Heart right ventricle (tissue), 16 donors: ENCODE results near the gene FAF1. TPM values are rescaled to one million over a fixed set of nuclear protein-coding genes. Genes with fewer than 3 reads are reported as not detected.

Experiments used
- ATAC-seq, 8 donors: fragments of 200-7000 bp; cut with Tn5 transposase; one replicate each; pipeline ENCODE4 v1.9.1; 2020; ENCODE audit warnings: mild to moderate bottlenecking in 8 of 8, moderate library complexity in 8 of 8, moderate number of reproducible peaks in 1 of 8
- DNase-seq, 2 donors: peaks; one replicate each; pipeline ENCODE4 v3.0.0-alpha.2; 2020
- H3K27ac ChIP-seq, 10 donors: fragments of 200-600 bp; sonication (generic) in 2 of 10; one replicate each; pipeline versions ENCODE4 v1.5.0 to v1.8.0; 2020 to 2022; ENCODE audit warnings: mild to moderate bottlenecking in 3 of 10
- H3K27me3 ChIP-seq, 7 donors: fragments of 200-600 bp; one replicate each; pipeline ENCODE4 v1.8.0; 2021 to 2022; ENCODE audit warnings: mild to moderate bottlenecking in 2 of 7
- H3K36me3 ChIP-seq, 9 donors: fragments of 200-600 bp; sonication (generic) in 1 of 9; one replicate each; pipeline versions ENCODE4 v1.5.0 to v1.8.0; 2020 to 2022; ENCODE audit warnings: mild to moderate bottlenecking in 2 of 9
- H3K4me1 ChIP-seq, 9 donors: fragments of 200-600 bp; sonication (generic) in 1 of 9; one replicate each; pipeline versions ENCODE4 v1.5.0 to v1.8.0; 2020 to 2022; ENCODE audit warnings: mild to moderate bottlenecking in 4 of 9
- H3K4me3 ChIP-seq, 10 donors: fragments of 200-600 bp; sonication (generic) in 2 of 10; one replicate each; pipeline versions ENCODE4 v1.5.0 to v1.8.0; 2020 to 2022; ENCODE audit warnings: mild to moderate bottlenecking in 7 of 10, moderate library complexity in 2 of 10
- H3K9me3 ChIP-seq, 11 donors: fragments of 200-600 bp in 10 of 11; sonication (generic) in 2 of 11; one replicate each; pipeline versions ENCODE4 v1.5.0 to v1.8.0; 2013 to 2022; ENCODE audit warnings: mild to moderate bottlenecking in 2 of 11, control low read depth in 1 of 11, moderate library complexity in 1 of 11
- CTCF ChIP-seq, 9 donors: fragments of 200-600 bp; sonication (generic) in 2 of 9; IDR thresholded peaks; one replicate each; pipeline versions ENCODE4 v1.5.0 to v1.8.0; 2021 to 2022; ENCODE audit warnings: antibody characterized with exemption in 9 of 9, mild to moderate bottlenecking in 5 of 9, moderate library complexity in 1 of 9
- WGBS, 2 donors: extraction: QIAGEN DNeasy Blood & Tissue Kit; methylation state at CpG; one replicate each; pipeline ENCODE4 v1.1.7; 2013; ENCODE audit warnings: inconsistent platforms in 1 of 2; 5-methylcytosine and 5-hydroxymethylcytosine counted together
- intact Hi-C, 10 donors: fragments of 100-400 bp; cut with DNase I; formaldehyde crosslinking; loops; one replicate each; pipeline versions ENCODE4 v1.11.1 to v1.14.2; 2022
- polyA plus RNA-seq, 2 donors: library from polyadenylated mRNA; stranded (reverse); fragments of 200-250 nt; gene quantifications; one replicate each; pipeline ENCODE4 v1.2.3, GENCODE V29; 2013
- total RNA-seq, 10 donors: library from RNA; stranded (reverse); fragmentation: NEBNext Ultra II Directional in 3 of 10; extraction: Animal tissue kit (Norgen Biotek cat#: 25700) in 3 of 10; gene quantifications; one replicate each; pipeline versions ENCODE4 v1.2.1 to v1.2.4, GENCODE V29; 2021 to 2023
- donor health status: Arrhythmogenic right ventricular cardiomyopathy.
- donor health status: ischemic (EF 13 %, LVEDD 7.1; RV severe dilation, severe dysfunction).
- donor health status: healthy with polysubstance abuse.
- donor health status: DM: no; HTN: yes; CAD: no.
- donor health status: DM: no; HTN: no; CAD: no.
- donor health status: ischemic (EF 25% LVEDD 6.9; RV normal size, moderate dysfunction).
- donor health status: ischemic (EF 25% LVEDD 5.7; RV mildly dilated, moderate dysfunction).
- donor health status: healthy.
- donor health status: DM: yes; HTN: yes; CAD: no.
- donor health status: Ischemic cardiomyopathy.
- donor health status: ischemic (EF 35%, LVEDD 5.7; RV mildly dilated, moderate dysfunction).
- donor health status: nonischemic (EF 11% LVEDD 7.7; RV severe dilation, severe dysfunction).
- donor health status: DM: yes; HTN: yes; CAD: no.
- donor health status: PGD.
- donor health status: ischemic (EF 29% LVEDD 5.4; RV normal size, mild dysfunction).
- donor health status: nonischemic (EF 23%, LVEDD 6.1; RV moderate dilation, normal function).

FAF1 gene
- total and polyA plus RNA-seq, 12 donors, result 30.9 to 102 (median 88.9) TPM

GRCh38 chr1:50707824-50708223 lies 252.2 kb downstream of the FAF1 start:
- TF ChIP-seq CTCF (IDR thresholded peaks at IDR 0.05), result no peak
- H3K27me3 ChIP-seq, result no peaks in the 10 kb centered on the region
- no peak overlapping the region for H3K27ac ChIP-seq
- no peak for ATAC-seq
- WGBS, 2 donors, result 97% methylated on average over 7 of the region's 7 CpGs
- peaks cover 0 to 5% (median 0%) of the 10 kb centered on the region in 9 donors for H3K4me1 ChIP-seq
- no peaks in the 10 kb centered on the region for H3K9me3 ChIP-seq
- H3K36me3 ChIP-seq, result no peaks in the 10 kb centered on the region
- H3K4me3 ChIP-seq, result no peak overlapping the region
- no peak for DNase-seq
- intact Hi-C loops, result loop anchor here in 5 of 10 donors (5.0 to 10.0 kb wide), 3 partner anchors 333 to 343 kb away; no protein-coding TSS in a partner anchor

- TF ChIP-seq CTCF (IDR thresholded peaks at IDR 0.05), result no peak
- DNase-seq (no peak), ATAC-seq (no peak)
- Histone ChIP-seq H3K4me3 (no peak overlapping the region), H3K4me1 (peaks cover 0 to 17% (median 7%) of the 10 kb centered on the region in 9 donors), H3K9me3 (no peaks in the 10 kb centered on the region), H3K36me3 (no peaks in the 10 kb centered on the region), H3K27me3 (no peaks in the 10 kb centered on the region), H3K27ac (no peak overlapping the region)
- intact Hi-C loops, result loop anchor here in 6 of 10 donors (2.0 to 10.0 kb wide), 4 partner anchors 331 to 341 kb away; no protein-coding TSS in a partner anchor
- WGBS, 2 donors, result 71 to 74% methylated on average over 2 of the region's 2 CpGs
These were observed 254.4 kb downstream of the FAF1 start for GRCh38 chr1:50705699-50706098.

GRCh38 chr1:50705041-50705440 lies 255.0 kb downstream of the FAF1 start:
- no peak for TF ChIP-seq CTCF (IDR thresholded peaks at IDR 0.05)
- Histone ChIP-seq H3K9me3 (no peaks in the 10 kb centered on the region), H3K4me1 (peaks cover 0 to 17% (median 7%) of the 10 kb centered on the region in 9 donors), H3K27me3 (no peaks in the 10 kb centered on the region), H3K36me3 (no peaks in the 10 kb centered on the region), H3K27ac (no peak overlapping the region), H3K4me3 (no peak overlapping the region)
- no peak for DNase-seq
- no peak for ATAC-seq
- WGBS, 2 donors, result 0 to 7% methylated on average over 1 of the region's 1 CpG
- intact Hi-C loops, result loop anchor here in 6 of 10 donors (2.0 to 10.0 kb wide), 4 partner anchors 330 to 340 kb away; no protein-coding TSS in a partner anchor

GRCh38 chr1:50704126-50704525 lies 255.9 kb downstream of the FAF1 start:
- peak; percentile 44 to 85 (median 69) for TF ChIP-seq CTCF (IDR thresholded peaks at IDR 0.05)
- peak in 1 of 2 donors; percentile 12 for DNase-seq
- Histone ChIP-seq H3K4me3 (no peak overlapping the region), H3K27me3 (no peaks in the 10 kb centered on the region), H3K4me1 (peaks cover 0 to 17% (median 7%) of the 10 kb centered on the region in 9 donors), H3K36me3 (no peaks in the 10 kb centered on the region), H3K9me3 (no peaks in the 10 kb centered on the region), H3K27ac (no peak overlapping the region)
- no peak for ATAC-seq
- intact Hi-C loops, result loop anchor here in 8 of 10 donors (2.0 to 10.0 kb wide), 4 partner anchors 329 to 339 kb away; no protein-coding TSS in a partner anchor
- WGBS, 2 donors, result 22 to 45% methylated on average over 1 of the region's 1 CpG
